ENCODE results near the gene COG5.

COG5 gene

DNA sequence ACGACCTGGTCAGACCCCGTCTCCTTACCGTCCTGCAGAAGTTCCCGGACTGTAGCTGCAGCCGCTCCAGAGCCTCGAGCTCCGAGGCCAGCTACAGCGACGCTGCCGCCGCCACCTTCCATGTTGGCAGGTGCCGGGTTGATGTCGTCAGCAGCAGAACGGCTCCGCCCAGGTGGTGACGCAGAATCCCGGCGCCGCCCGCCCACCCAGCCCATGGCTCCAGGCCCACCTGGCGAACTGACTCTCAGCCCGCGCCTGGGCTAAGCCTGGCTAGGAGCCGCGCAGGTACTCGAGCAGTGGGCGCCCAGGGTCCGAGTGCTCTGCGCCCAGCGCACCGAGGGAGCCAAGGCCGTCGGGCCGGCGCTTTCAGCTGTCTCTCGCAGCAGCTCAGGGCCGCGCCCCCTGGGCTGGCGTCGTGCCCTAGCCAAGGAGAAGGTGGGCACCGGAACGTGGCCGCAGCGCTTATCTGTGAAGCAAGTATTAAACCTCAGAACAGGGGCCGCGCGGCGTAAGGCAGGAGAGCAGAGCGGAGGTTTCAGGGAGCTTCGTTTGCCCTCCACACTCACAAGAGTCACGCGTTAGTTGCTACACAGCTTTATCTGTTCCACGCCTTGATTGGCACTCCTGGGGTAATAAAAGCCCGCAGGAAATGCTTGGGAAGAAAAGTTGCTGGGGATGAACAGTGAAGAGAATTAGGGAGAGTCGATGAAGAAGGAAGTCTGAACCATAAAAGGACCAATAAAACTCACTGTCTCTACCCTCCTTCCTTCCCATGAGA lies at the start of gene COG5, which contains the start of gene DUS4L:
Gene COG5, minus strand, starts transcription at position 146 of the 778 bp plus-strand sequence. Its CDS starts 24 bp downstream, at position 122.
Gene DUS4L, plus strand, starts transcription at position 197 of the 778 bp plus-strand sequence. CDS start 3,100 bp downstream, outside the sequence.
- FAIRE-seq: peak; percentile 81

DNA sequence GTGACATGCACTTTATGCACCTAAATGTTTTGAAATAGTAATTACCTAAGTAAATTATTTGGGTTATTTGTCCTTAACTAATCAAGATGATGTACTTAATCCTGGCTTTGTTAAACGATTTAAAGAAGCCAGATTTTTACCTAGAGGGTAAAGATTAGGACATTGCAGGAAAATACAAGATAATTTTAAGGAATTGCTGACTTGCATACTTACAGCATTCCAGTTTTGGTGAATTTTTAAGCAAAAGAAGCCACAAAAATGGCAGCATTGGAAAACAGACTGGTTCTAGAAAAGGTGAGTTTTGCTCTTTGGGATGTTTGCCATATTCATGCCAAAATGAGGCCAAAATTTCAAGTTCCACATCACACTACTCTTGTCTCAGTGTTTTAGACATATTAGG lies 49.7 kb upstream of the COG5 start:
- DNase-seq (ENCODE audit: extremely low spot score, insufficient read length, low read depth): no peak
- no peak for FAIRE-seq

More for the DNA sequence above, at the start of gene COG5, which contains the start of gene DUS4L:
- peak; percentile 70 for DNase-seq (ENCODE audit: extremely low spot score, insufficient read length, low read depth)

DNA sequence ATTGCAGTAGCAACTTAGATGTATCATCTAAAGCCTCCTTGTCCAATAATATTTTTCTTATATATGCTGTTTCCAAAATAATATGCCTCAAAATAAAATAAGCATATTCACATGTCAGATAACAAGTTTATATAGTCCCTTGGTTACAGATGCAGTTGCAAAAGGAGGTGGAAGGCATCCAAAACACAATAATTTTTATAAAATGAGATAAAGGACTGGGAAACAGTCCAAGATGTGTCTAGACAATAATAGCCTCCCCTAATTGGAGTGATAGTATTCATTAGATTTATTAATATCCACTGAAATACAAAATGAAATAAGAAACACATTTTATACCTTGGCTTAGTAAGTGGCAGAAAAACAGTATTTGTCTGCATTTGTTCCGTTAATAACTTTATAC lies 46.6 kb upstream of the COG5 start:
- FAIRE-seq (no peak), DNase-seq (ENCODE audit: extremely low spot score, insufficient read length, low read depth) (no peak)

DNA sequence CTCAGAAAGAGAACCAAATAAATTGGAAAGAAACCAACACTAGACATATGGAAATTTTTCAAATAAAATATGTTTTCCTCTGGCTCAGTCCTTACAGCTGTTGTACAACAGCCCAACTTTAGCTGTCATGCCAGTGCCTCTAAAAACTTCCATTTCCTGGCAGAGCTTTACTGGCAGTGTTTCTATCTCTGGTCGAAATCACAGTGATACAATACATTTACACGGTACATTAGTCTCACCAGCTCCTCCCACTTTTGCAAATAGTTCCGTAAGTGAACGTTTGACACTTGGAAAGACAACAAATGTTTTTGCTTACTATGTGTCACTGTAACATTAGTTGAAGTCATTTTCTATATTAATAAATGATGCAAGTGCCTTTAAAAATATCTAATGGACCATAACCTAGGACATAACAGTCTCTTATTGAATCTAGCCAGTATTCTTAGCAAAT lies 46.1 kb upstream of the COG5 start:
- FAIRE-seq: no peak
- no peak for DNase-seq (ENCODE audit: extremely low spot score, insufficient read length, low read depth)

DNA sequence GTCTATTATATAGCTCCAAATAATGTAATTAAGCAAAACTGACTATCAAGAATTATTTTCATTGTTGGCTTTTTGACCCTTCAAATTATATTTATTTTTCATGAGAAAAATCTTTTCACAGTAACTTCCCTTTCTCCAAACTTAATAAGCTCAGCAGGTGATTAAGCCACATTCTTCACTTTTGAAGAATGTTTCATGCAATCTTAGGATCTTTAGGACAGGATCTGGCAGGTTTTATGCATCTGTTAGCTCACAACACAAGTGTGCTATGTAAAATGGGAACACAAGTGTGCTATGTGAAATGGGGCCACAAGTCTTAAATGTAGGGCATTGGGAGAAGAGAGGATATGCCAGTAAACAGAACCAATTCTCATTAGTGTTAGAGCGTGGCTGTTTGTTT lies 42.6 kb upstream of the COG5 start:
- DNase-seq (ENCODE audit: extremely low spot score, insufficient read length, low read depth) (no peak), FAIRE-seq (no peak)

DNA sequence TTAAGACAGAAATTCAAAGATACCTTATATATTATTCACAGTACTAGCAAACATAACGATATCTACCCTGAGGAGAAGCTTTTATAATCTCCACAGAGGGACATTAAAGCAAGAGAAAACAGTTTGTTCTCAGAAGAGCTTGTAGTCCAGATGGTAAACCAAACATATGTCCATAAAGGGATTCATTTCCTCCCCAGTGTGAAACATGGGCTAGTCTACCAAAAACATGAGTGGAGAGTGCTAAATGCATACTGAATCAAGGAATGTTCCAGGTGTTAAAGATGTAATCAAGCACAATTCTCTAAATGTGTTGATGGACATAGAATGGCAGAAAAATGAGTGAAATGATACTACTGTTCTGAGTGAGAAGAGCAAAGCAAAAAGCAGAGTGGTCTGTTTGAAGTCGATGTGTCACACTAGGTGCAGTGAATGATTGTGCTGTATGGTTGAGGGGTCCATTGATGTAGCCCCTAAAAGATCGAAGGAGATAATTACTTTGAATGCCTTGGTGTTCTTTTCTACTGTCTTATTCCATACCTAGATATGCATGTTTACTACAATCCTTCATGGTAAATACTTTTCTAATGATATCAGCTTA lies 41.6 kb upstream of the COG5 start:
- no peak for FAIRE-seq
- DNase-seq (ENCODE audit: extremely low spot score, insufficient read length, low read depth): no peak

DNA sequence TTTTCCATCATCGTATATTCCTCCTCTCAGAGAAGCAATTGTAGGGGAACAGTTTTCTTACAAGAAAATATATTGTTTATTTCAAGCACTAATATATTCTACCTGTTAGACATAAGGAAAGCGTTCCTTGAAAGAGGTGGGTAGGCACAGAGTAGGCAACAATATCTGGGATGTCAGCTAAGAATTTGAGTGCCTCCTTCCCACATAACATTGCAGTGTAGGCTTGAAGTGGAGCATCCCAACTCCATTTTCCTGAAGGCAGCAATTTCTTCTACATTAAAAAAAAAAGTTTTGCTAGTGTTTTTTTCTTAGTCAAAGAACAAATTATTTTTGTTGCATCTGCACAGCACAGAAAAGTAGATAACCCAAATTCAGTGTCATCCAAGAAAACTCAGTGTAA lies 37.1 kb upstream of the COG5 start:
- FAIRE-seq (no peak), DNase-seq (ENCODE audit: extremely low spot score, insufficient read length, low read depth) (no peak)

DNA sequence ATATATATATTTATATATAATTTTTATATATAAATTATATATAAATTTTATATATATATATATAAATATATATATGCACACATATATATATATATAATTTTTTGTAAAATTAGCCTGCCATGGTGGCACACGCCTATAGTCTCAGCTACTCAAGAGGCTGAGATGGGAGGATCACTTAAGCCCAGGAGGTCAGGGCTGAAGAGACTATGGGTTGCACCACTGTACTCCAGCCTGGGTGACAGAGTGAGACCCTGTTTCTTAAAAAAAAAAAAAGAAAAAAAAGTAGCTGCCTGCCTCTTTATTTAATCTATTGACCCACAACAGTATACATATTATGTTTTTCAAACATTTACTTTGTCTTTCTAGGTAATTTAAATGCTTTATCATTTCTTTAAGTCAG lies 35.5 kb upstream of the COG5 start:
- FAIRE-seq (no peak), DNase-seq (ENCODE audit: extremely low spot score, insufficient read length, low read depth) (no peak)

DNA sequence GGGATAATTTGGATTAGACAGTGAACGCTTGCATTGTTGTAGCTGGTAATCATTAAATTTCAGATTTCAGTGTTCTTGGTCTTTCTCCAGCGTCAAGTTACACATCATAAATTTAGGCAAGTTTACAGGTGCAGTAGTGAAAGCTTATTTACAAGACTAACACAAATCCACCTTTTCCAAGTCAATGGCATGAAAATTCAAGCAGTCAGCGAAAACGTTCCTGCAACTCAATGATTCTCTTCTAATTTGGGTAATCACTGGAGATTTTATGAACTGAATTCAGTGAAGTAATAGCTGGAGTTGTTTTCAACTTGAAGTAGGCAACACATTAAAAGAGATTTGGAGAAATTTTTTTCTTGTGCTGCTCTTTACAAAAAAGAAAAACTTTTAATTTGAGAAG lies 34.2 kb upstream of the COG5 start:
- DNase-seq (ENCODE audit: extremely low spot score, insufficient read length, low read depth) (no peak), FAIRE-seq (no peak)

DNA sequence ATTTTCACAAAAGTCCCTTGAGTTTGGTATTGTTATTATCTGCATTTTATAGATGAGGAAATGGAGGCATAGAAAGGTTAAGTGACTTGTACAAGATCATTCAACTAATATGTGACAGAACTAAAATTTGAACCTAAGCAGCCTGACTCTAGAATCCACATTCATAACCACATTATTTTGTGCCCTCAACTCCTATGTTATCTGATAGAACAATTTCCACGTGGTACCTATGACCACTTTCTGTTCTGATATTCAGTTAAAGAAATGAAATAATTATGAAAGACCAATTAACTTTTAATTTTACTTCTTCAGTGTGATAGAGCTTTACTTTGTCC lies 33.8 kb upstream of the COG5 start:
- no peak for DNase-seq (ENCODE audit: extremely low spot score, insufficient read length, low read depth)
- no peak for FAIRE-seq

DNA sequence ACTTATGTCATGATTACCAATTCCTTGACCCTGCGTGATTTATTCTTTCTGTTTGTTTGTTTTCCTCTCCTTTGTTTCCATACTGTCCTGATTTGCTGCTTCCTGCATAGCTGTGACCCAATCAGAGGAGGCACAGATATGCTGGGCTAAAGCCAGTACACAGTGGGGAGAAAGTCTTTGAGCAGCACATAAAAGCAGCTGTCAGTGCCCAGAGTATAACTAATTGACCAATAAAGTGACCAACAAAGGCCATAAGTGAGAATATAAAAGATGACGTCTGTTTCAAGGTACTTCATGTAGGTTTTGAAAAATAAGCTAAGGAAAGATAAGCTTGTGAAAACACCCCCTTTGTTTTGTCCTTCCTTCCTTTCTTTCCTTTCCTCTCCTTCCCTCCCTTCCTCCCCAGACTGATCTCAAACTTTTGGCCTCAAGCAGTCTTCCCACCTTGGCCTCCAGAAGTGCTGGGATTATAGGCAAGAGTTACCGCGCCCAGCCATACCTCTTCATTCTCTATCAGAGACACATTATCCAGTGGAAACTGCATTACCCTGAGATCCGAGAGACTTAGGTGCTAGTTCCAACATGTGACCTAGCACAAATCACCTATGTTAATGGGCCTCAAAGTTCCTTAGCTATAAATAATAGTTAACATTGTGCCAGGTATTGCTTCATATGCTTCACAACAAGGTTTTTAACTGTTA lies 33.3 kb upstream of the COG5 start:
- DNase-seq (ENCODE audit: extremely low spot score, insufficient read length, low read depth) (no peak), FAIRE-seq (no peak)

DNA sequence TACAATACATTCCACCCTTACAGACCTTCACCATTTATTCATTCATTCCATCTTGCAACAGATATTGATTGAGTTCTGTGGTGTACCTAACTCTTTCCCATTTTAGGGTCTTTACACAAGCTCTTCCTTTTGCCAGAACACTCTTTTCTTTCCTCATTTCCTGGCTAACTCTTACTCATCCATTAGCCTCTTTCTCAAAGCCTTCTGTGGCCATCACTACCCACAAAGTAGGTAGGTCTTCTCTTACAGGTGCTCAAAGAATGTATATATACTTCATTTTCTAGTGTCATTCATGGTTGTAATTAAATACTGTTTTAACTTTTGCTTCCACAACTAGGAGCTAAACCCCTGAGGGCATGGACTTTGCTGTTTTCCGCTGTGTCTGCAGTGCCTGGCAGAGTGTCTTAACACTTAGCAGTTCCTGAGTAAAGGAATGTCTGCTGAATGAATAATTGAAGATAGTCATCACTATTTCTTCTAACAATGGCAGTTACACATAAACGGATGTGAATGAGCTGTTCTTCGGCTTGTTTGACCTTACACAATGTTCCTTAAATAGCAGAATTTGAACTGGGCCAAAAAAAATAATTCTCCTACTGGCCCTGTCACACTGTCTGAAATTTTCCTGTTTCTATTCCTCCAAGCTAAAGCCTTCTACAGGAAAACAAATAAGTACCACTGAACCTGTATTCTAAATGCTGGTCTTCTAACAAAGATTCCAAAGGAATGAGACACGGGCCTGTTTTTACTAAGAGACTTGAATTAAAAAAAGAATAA lies 31.4 kb upstream of the COG5 start:
- FAIRE-seq (no peak), DNase-seq (ENCODE audit: extremely low spot score, insufficient read length, low read depth) (no peak)

DNA sequence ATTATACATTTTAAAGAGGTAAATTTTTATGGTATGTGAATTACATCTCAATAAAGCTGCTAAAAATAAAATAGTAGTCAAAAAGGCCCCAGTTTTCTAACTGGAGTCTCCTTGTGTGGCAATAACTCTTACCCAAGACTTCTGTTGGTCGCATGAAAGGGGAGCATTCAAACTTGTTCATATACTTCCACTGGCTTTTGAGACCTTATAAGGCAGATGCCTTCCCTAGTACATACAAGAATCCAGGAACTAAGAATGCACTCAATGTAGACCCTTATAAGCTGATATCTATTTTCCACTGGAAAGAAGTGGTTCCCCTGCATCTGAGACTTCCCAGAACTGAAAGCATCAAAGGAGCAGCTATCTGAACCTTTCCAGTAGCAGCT lies 29.3 kb upstream of the COG5 start:
- no peak for DNase-seq (ENCODE audit: extremely low spot score, insufficient read length, low read depth)
- no peak for FAIRE-seq

DNA sequence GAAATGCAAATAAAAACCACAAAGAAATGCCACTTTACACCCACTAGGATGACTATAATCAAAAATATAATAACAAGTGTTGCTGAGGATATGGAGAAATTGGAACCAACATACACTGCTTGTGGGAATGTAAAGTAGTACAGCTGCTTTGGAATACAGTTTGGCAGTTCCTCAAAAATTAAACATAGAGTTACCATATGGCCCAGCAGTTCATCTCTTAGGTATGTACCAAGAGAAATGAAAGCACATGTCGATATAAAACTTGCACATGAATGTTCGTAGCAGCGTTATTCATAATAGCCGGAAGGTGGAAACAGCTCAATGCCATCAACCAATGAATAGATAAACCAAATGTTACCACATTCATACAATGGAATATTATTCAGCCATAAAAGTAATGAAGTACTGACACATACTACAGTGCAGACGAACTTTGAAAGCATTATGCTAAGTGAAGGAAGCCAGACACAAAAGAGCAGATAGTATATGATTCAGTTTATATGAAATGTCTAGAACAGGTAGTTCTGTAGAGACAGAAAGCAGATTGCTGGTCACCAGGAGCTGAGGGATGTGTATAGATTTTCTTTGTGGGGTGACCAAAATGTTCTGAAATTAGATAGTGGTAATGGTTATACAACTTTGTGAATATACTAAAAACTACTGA lies 28.8 kb upstream of the COG5 start:
- FAIRE-seq: no peak
- no peak for DNase-seq (ENCODE audit: extremely low spot score, insufficient read length, low read depth)

DNA sequence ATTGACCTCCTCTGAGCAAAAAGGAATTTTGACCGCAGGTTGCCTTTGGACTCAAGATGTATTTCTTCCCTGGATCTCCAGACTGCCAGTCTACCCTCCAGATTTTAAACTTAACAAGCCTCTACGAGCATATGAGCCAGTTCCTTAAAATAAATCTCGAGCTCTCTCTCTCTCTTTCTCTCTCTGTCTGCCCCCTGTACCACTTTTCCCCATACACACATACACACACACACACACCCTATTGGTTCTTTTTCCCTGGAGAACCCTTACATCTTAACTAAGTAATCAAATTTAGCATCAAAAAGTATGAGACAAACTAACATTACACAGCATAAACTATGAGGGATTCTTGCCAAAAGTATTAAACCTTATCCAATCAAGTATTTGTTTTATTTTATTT lies 27.7 kb upstream of the COG5 start:
- DNase-seq (ENCODE audit: extremely low spot score, insufficient read length, low read depth) (no peak), FAIRE-seq (no peak)

DNA sequence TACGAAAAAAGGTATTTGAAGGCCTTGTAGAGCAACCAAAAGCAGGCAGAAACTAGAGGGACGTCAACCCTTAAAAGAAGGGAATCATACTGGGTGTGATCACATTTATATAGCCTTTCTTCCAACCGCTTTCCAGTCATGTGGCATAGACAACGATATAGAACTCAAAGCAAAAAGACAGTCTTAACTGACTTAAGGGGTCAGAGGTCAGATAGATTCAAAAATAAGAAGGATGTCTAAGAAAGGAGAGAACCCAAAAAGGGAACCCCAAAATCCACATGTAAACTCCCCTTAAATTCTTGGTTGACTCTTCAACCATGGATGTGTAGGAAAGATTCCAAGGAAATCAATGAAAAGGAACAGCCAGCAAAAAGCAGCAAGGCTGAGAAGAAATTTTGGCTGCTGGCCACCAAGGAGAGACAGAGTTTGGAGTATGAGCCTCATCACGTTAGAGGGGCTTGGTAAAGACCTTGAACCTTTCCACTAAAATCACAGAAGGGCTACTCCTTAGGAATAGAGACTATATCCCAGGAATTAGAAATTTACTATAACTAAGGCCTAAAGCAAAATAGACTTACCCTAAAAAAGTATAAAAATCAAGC lies 24.9 kb upstream of the COG5 start:
- DNase-seq (ENCODE audit: extremely low spot score, insufficient read length, low read depth) (no peak), FAIRE-seq (no peak)

DNA sequence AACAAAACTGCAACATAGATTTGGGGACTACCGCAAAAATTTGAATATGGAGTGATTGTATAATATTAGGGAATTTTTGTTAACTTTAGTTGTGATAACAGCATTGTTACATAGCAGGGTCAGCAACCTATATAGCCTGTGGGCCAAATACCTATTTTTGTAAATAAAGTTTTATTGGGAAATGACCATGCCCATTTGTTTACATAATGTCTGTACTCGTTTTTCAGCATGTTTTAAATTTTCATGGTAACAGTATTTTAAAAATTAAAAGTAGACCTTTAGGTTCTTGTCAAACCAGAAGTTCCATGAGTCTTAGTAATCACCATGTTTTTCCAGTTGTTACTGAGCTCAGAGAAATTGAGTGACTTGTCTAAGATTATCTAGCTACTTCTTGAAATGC lies 21.0 kb upstream of the COG5 start:
- DNase-seq (ENCODE audit: extremely low spot score, insufficient read length, low read depth) (no peak), FAIRE-seq (no peak)

DNA sequence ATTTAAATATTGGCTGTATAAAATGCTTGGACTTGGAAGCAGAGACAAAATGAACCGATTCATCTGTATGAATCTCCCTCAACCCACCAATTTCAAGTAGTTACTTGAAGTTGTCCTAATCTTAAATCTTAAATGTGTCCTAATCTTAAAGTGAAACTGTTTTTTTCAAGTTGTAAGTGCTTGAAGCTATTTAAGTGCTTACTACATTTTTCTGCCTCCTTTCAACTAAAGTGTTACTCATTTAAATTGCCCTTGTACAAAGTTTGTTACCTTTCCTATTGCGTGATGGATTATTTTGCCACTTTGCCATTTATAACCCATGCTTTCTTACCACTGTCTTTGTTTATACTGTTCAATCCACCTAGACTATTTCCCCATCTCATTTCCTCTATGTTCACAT lies 19.2 kb upstream of the COG5 start:
- no peak for DNase-seq (ENCODE audit: extremely low spot score, insufficient read length, low read depth)
- no peak for FAIRE-seq

DNA sequence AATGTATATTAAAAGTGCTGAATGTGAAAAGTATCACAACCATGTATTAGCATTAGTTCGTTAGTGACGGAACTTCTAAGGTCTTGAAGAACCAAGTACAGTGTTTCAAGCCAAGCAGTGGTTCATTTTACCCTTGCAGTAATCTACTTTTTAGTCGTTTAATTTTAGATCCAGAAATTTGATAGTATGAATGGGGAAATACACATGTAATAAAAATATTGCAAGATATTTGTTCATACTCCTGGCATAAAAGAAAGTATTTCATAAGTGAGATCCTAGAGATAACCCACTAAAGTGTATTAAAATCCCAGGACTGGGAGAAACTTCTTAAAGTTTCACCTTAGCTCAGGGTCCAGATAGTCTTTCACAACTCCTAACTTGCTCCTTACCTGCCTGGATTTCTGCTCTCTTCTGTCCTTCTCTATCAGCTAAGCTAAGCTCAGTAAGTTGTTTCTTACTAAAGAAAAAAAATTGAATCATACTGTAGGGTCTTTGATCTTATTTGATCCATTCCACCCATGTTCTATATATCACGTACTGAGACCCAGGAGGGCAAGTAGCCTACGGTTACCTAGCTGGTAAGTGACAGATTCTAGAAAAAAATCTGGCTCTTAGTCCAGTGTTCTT lies 17.8 kb upstream of the COG5 start:
- no peak for DNase-seq (ENCODE audit: extremely low spot score, insufficient read length, low read depth)
- FAIRE-seq: no peak

Measured in GM18507 (cell line).